Umbilical cord (tissue), 2 donors: ENCODE results near the gene NME7. TPM values are rescaled to one million over a fixed set of nuclear protein-coding genes. Genes with fewer than 3 reads are reported as not detected.
"Not testable (repeated sequence)": the region's sequence is repeated elsewhere in the genome, so short reads cannot be mapped to it uniquely, and the experiment has no call there.

ENCODE experiments used
- DNase-seq: peaks from one replicate; pipeline ENCODE4 v3.0.0-alpha.2; 2015; ENCODE audit warnings: low spot score
- total RNA-seq: library from RNA; depleted of rRNA; stranded (reverse); fragments of >200 nt; gene quantifications from one replicate; pipeline ENCODE4 v1.2.3, GENCODE V29; 2014; ENCODE audit warnings: low replicate concordance; ENCODE audit not compliant: insufficient read depth

Gene NME7
- total RNA-seq, 1 donor from 2014 or later: 29.6 TPM

DNA sequence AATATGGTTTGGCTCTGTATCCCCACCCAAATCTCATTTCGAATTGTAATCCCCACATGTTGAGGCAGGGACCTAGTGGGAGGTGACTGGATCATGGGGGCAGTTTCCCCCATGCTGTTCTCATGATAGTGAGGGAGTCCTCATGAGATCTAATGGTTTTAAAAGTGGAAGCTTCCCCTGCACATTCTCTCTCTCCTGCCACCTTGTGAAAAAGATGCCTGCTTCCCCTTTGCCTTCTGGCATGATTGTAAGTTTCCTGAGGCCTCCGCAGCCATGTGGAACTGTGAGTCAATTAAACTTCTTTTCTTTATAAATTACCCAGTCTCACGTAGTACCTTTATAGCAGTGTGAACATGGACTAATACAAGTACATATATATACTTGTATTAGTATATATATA, 25.5 kb downstream of the NME7 start:
- not testable (repeated sequence) for DNase-seq

- DNase-seq: no peak
Observed at GRCh38 chr1:169340882-169341281, 26.7 kb downstream of the NME7 start.

- no peak for DNase-seq
Observed at GRCh38 chr1:169339773-169340172, 27.8 kb downstream of the NME7 start.

DNA sequence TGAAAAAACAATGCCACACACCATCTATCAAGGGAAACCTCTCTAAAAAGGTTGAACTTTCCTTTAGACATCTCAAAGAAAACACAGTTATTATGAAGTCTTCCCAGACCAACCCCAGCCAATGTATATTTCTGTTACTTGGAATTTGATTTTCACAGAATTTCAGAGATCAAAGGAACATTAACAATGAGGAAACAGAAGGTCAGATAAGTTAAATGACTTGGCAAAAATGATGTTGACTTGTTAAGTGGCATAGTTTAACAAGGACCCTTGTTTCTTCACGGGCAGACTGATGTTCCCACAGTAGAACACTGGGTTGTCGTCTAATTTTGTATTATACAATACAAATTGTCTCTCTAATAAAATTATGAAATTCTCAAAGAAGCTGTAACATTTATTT, 29.0 kb downstream of the NME7 start:
- no peak for DNase-seq

GRCh38 chr1:169336947-169337715, 30.5 kb downstream of the NME7 start:
- DNase-seq: not testable (repeated sequence)

- not testable (repeated sequence) for DNase-seq
Observed at GRCh38 chr1:169334727-169335126, 32.9 kb downstream of the NME7 start.

GRCh38 chr1:169330927-169331326, 36.7 kb downstream of the NME7 start:
- DNase-seq: no peak

DNA sequence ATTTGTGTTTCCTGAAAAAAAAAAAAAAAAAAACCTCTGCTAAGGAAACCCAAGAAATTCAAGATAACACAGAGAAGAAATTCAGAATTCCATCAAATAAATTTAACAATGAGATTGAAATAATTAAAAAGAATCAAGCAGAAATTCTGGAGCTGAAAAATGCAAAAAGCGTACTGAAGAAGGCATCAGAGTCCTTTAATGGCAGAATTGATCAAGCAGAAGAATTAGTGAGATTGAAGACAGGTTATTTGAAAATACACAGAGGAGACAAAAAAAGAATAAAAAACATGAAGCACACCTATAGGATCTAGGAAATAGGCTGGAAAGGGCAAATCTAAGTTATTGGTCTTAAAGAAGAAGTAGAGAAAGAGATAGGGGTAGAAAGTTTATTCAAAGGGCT, 38.2 kb downstream of the NME7 start:
- DNase-seq: no peak

DNA sequence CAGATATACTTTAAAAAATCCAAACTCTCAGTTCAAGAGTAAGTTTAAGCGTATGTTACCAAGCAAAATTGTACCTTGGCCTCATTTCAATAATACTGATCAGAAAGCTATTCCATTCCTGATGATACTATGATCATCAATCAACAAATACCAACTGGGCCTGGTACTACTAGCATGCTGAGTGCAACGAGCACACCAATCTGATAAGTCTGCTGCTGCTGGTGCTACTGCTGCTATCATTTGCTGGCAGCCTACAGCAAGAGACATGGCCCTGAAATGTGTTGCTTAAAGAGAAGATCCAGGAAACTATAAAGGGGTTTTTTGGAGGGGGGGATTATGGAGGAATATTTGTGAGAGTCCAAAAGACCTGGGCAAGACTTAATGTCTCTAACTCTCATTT, 39.7 kb downstream of the NME7 start:
- DNase-seq: no peak

- no peak for DNase-seq
Observed at GRCh38 chr1:169326956-169327268, 40.7 kb downstream of the NME7 start.

DNA sequence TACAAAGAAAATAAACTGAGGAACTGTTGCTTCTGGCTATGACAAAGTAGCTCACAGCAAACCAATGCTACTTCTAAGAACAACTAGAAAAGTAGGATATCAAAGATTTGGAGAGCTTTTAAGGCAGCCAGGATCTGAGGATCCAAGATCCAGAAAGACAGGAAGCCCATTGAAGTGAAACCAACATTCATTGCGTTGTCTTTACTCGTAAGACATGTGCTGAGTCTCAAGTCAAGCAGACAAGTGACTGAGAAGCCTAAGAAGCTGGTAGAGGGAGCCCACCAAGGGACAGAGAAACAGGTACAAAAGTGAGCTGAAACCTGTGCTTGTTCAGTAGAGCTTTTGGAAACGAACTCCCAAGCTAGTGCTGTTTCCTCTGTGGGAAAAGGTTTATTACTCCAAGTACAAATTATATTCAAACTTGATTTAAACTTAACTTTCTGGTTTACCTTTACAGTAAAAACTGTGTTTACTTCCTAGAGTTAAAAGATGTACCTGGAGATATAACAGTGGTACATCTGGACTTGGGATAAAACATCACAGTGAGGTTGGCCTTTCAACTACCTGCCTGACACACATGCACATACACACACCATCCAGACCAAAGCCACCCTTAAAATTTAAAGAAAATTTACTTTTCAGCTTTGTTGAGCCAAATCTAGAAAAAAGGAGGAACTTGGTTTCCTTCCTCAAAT, 41.2 kb downstream of the NME7 start:
- no peak for DNase-seq

- no peak for DNase-seq
Observed at GRCh38 chr1:169325117-169325516, 42.5 kb downstream of the NME7 start.

DNA sequence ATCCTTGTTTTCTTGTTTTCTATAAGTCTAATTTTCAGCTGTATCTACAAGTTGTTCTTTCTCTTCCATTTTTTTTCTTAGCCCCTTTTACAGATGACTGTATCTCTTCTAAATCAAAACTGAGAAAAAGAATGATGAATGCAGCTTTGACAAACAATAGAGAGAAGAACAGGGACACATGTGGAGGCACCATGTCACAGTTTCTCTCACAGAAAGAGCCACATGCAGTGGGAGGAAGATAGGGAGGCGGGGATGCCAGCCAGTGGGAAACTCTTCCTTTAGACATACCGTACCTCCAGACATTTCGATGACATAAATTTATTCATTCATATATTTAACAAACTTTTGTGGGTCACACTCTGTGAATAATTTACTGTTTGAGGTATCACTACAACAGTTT, 45.5 kb downstream of the NME7 start:
- no peak for DNase-seq

- DNase-seq: no peak
Observed at GRCh38 chr1:169321539-169321938, 46.1 kb downstream of the NME7 start.

- no peak for DNase-seq
Observed at GRCh38 chr1:169318536-169319244, 48.9 kb downstream of the NME7 start.

- no peak for DNase-seq
Observed at GRCh38 chr1:169316556-169316955, 51.0 kb downstream of the NME7 start.

GRCh38 chr1:169312084-169312954, 55.3 kb downstream of the NME7 start:
- DNase-seq: no peak

- no peak for DNase-seq
Observed at GRCh38 chr1:169309178-169310166, 58.1 kb downstream of the NME7 start.

- DNase-seq: no peak
Observed at GRCh38 chr1:169308313-169309039, 59.1 kb downstream of the NME7 start.

- no peak for DNase-seq
Observed at GRCh38 chr1:169307176-169307575, 60.4 kb downstream of the NME7 start.
